Thyroid gland (tissue), 4 donors: Measurements from ENCODE around the gene LMNB1. TPM values are rescaled to one million over a fixed set of nuclear protein-coding genes. Genes with fewer than 3 reads are reported as not detected.

ENCODE experiments used
- DNase-seq, 2 donors: peaks; one replicate each; pipeline ENCODE4 v3.0.0-alpha.2; 2019
- H3K27ac ChIP-seq, 3 donors: fragments of 200-600 bp; sonication (generic); 1 replicate in 2 of 3; 2 replicates in 1 of 3; pipeline ENCODE4 v1.5.1; 2016 to 2019; ENCODE audit warnings: mild to moderate bottlenecking in 1 of 3, moderate library complexity in 1 of 3
- H3K27me3 ChIP-seq: fragments of 200-600 bp; sonication (generic); one replicate; pipeline ENCODE4 v1.5.1; 2019
- H3K36me3 ChIP-seq, 2 donors: fragments of 200-600 bp; sonication (generic); one replicate each; pipeline ENCODE4 v1.5.1; 2016 to 2019
- H3K4me1 ChIP-seq, 2 donors: fragments of 200-600 bp; sonication (generic); one replicate each; pipeline ENCODE4 v1.5.1; 2017 to 2019
- H3K4me3 ChIP-seq, 3 donors: fragments of 200-600 bp; sonication (generic); replicated peaks in 1 of 3; 1 replicate in 2 of 3; 2 replicates in 1 of 3; pipeline ENCODE4 v1.5.1; 2016; ENCODE audit warnings: mild to moderate bottlenecking in 1 of 3
- H3K9me3 ChIP-seq: fragments of 200-600 bp; sonication (generic); one replicate; pipeline ENCODE4 v1.5.1; 2017
- CTCF ChIP-seq, 6 experiments: fragments of 200-600 bp in 3 of 6; fragments of 450-650 bp in 3 of 6; sonication (generic) in 3 of 6; IDR thresholded peaks; one replicate each; pipeline ENCODE4 v1.5.1; 2016 to 2019; ENCODE audit warnings: antibody characterized with exemption in 6 of 6, mild to moderate bottlenecking in 2 of 6, inconsistent platforms in 1 of 6, moderate library complexity in 1 of 6
- POLR2A ChIP-seq, 2 donors: fragments of 450-650 bp; IDR thresholded peaks; one replicate each; pipeline ENCODE4 v1.6.1; 2017; ENCODE audit warnings: antibody characterized with exemption in 2 of 2, mild to moderate bottlenecking in 2 of 2, moderate library complexity in 1 of 2
- WGBS, 2 donors: methylation state at CpG; one replicate each; pipeline ENCODE4 v1.1.5; 2017; 5-methylcytosine and 5-hydroxymethylcytosine counted together
- intact Hi-C: fragments of 100-400 bp; cut with DNase I; formaldehyde crosslinking; loops from one replicate; pipeline ENCODE4 v1.15.1; 2023
- small RNA-seq: library from RNA; depleted of rRNA; stranded (forward); fragments of <200 nt; gene quantifications from one replicate; pipeline ENCODE3, GENCODE V24; 2016
- total RNA-seq, 4 donors: library from RNA; depleted of rRNA; stranded (reverse); fragments of >200 nt; gene quantifications; one replicate each; pipeline ENCODE4 v1.2.3, GENCODE V29; 2016

The LMNB1 gene
- total RNA-seq, 4 donors from 2014 or later, result 3.9 to 18.4 (median 6.5) TPM

- H3K27me3 ChIP-seq, result no peaks in the 10 kb centered on the region
- H3K4me1 ChIP-seq, result no peaks in the 10 kb centered on the region
- TF ChIP-seq POLR2A (IDR thresholded peaks at IDR 0.05) (no peak), CTCF (IDR thresholded peaks at IDR 0.05) (no peak)
- no peaks in the 10 kb centered on the region for H3K9me3 ChIP-seq
- intact Hi-C loops, result no loop called here
- no peak overlapping the region for H3K4me3 ChIP-seq
- H3K36me3 ChIP-seq, result no peaks in the 10 kb centered on the region
- 49 to 61% methylated on average over 5 of the region's 5 CpGs for WGBS, 2 donors
- no peak overlapping the region for H3K27ac ChIP-seq
- DNase-seq, result no peak
Measured at GRCh38 chr5:126884269-126884819, 107.4 kb downstream of the LMNB1 start.

Small RNA genes lying within 50 kb of the gene (small RNA-seq; reads per million reads assigned to genes)
- not detected for gene RNU6-752P

Other genes starting within 250 kb of the LMNB1 start
- 10 to 100 TPM; 25.3 to 57.3 (median 41.5) TPM for gene ALDH7A1, start 181.9 kb upstream of the LMNB1 start, total RNA-seq
- 10 to 100 TPM; 35.2 to 42.9 (median 40.0) TPM for gene PHAX, start 176.2 kb upstream of the LMNB1 start, total RNA-seq